ENCODE data around the gene ATP8A2. TPM values are rescaled to one million over a fixed set of nuclear protein-coding genes. Genes with fewer than 3 reads are reported as not detected.

The ATP8A2 gene
- total and polyA plus RNA-seq, 2 of the 8 experiments (the other 6 are each of a cell fraction or from before 2014, with no cell fraction given) = 2.4 to 8.3 TPM

DNA sequence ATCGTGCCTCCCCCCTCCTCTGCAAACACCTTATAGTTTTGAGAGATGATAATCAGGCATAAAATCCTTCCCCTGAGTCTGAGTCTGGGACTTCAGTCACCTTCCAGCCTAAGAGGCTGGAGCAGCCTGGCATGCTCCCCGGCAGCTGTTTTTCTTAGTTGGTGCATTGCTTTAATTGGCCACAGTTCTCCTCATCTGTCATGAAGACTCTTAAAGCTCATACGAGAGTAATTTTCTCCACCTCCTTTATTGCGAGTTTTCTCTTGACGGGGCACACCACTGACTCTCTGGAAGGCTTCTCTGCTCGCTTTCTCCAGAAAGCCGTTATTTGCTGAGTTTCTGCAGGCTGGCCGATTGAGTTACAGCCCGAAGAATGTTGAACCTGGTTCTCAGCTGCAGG lies 310.5 kb downstream of the ATP8A2 start:
- H3K36me3 ChIP-seq (ENCODE audit: control insufficient read depth in 2 of 4, insufficient read depth in 4 of 4, low read length in 3 of 4) = no peaks in the 10 kb centered on the region
- no peak overlapping the region for H4K8ac ChIP-seq (ENCODE audit: extremely low read depth, insufficient read depth, low read length)
- H3K4me2 ChIP-seq (ENCODE audit: insufficient read depth in 1 of 2, low read depth in 2 of 2, low read length in 2 of 2) = no peak overlapping the region
- no peaks in the 10 kb centered on the region for H4K20me1 ChIP-seq (replicated peaks in 1 of 2; ENCODE audit: control insufficient read depth in 1 of 2, insufficient read depth in 2 of 2, low read length in 2 of 2)
- no peak overlapping the region for H2AFZ ChIP-seq (ENCODE audit: low read length)
- WGBS, 2 experiments (ENCODE audit: extremely low coverage in 1 of 2, insufficient coverage in 1 of 2, insufficient read length in 1 of 2, insufficient replicate concordance in 2 of 2, low coverage in 1 of 2, low lambda C conversion rate in 2 of 2, missing lambda C conversion rate in 1 of 2) = 85% methylated on average over 9 of the region's 9 CpGs; no CpG with 5 or more reads in 1 of the 2 experiments
- H3K56ac ChIP-seq (replicated peaks; ENCODE audit: insufficient read length, low read depth, low read length) = no peak overlapping the region
- no peaks in the 10 kb centered on the region for H3K27me3 ChIP-seq (replicated peaks in 1 of 4; ENCODE audit: control insufficient read depth in 3 of 4, extremely low read depth in 1 of 4, insufficient read depth in 3 of 4, low read length in 3 of 4)
- no peaks in the 10 kb centered on the region for H3K79me1 ChIP-seq (ENCODE audit: low read depth, low read length)
- no peaks in the 10 kb centered on the region for H3K23me2 ChIP-seq (ENCODE audit: low read depth, low read length)
- no peak overlapping the region for H3K9ac ChIP-seq (replicated peaks in 1 of 4; ENCODE audit: extremely low read depth in 1 of 4, low read depth in 3 of 4, low read length in 3 of 4)
- DNase-seq (ENCODE audit: low read depth in 1 of 2, low spot score in 2 of 2) = no peak
- no peak overlapping the region for H2BK15ac ChIP-seq (ENCODE audit: low read length)
- H3K9me3 ChIP-seq (ENCODE audit: insufficient read depth in 2 of 2, low read depth in 1 of 2, low read length in 1 of 2) = no peaks in the 10 kb centered on the region; a peak in 1 of 4 replicates
- no peak overlapping the region for H4K5ac ChIP-seq (ENCODE audit: insufficient read length, low read depth, low read length)
- H3K4me1 ChIP-seq (replicated peaks in 1 of 4; ENCODE audit: control insufficient read depth in 3 of 4, insufficient read depth in 4 of 4, low read length in 3 of 4) = no peaks in the 10 kb centered on the region
- no peak overlapping the region for H4K91ac ChIP-seq (replicated peaks; ENCODE audit: insufficient read length, low read length)
- H2AK5ac ChIP-seq (ENCODE audit: low read depth, low read length) = no peak overlapping the region
- H2BK120ac ChIP-seq (replicated peaks; ENCODE audit: low read depth, low read length) = no peak overlapping the region
- H3K27ac ChIP-seq (ENCODE audit: low read depth, low read length) = no peak overlapping the region
- H3K4ac ChIP-seq (replicated peaks; ENCODE audit: insufficient read length, low read depth, low read length) = no peak overlapping the region
- no peak for FAIRE-seq
- no peak overlapping the region for H3K18ac ChIP-seq (ENCODE audit: extremely low read depth, low read length)
- ChIA-PET POLR2A (ENCODE audit: partially characterized antibody) (no interaction called here), CTCF (ENCODE audit: partially characterized antibody) (no interaction called here)
- H3K14ac ChIP-seq (ENCODE audit: insufficient read length) = no peak overlapping the region
- no peaks in the 10 kb centered on the region for H3K79me2 ChIP-seq (ENCODE audit: control insufficient read depth in 1 of 2, insufficient read depth in 2 of 2, low read length in 2 of 2)
- no peak overlapping the region for H3K23ac ChIP-seq (ENCODE audit: insufficient read length)
- H2BK20ac ChIP-seq (ENCODE audit: low read length) = no peak overlapping the region
- H2BK12ac ChIP-seq (ENCODE audit: low read depth, low read length) = no peak overlapping the region
- no peak overlapping the region for H2BK5ac ChIP-seq (ENCODE audit: low read depth, low read length)
- no peak overlapping the region for H3K4me3 ChIP-seq (ENCODE audit: extremely low read depth in 1 of 4, insufficient read depth in 2 of 4, low read depth in 3 of 4, low read length in 4 of 4)
- no peak for TF ChIP-seq RAD21 (IDR thresholded peaks at IDR 0.05 in 1 of 2, conservative IDR thresholded peaks at IDR 0.05 in 1 of 2; ENCODE audit: low read depth in 2 of 2, low read length in 2 of 2)
- TF ChIP-seq TEAD4 (IDR thresholded peaks at IDR 0.05; ENCODE audit: low read depth, low read length) = no peak
- TF ChIP-seq EP300 (IDR thresholded peaks at IDR 0.05; ENCODE audit: borderline replicate concordance in 1 of 2, low read depth in 2 of 2, low read length in 2 of 2) = no peak

Data from H1 (cell line).